NCI-H146 (cell line): ENCODE results near the gene RAB32.
"Not testable (repeated sequence)": the region's sequence is repeated elsewhere in the genome, so short reads cannot be mapped to it uniquely, and the experiment has no call there.

Experiments used
- DNase-seq: peaks from one replicate; lab custom pipeline; 2025; lab: John Stamatoyannopoulos, UW

The RAB32 gene

DNA sequence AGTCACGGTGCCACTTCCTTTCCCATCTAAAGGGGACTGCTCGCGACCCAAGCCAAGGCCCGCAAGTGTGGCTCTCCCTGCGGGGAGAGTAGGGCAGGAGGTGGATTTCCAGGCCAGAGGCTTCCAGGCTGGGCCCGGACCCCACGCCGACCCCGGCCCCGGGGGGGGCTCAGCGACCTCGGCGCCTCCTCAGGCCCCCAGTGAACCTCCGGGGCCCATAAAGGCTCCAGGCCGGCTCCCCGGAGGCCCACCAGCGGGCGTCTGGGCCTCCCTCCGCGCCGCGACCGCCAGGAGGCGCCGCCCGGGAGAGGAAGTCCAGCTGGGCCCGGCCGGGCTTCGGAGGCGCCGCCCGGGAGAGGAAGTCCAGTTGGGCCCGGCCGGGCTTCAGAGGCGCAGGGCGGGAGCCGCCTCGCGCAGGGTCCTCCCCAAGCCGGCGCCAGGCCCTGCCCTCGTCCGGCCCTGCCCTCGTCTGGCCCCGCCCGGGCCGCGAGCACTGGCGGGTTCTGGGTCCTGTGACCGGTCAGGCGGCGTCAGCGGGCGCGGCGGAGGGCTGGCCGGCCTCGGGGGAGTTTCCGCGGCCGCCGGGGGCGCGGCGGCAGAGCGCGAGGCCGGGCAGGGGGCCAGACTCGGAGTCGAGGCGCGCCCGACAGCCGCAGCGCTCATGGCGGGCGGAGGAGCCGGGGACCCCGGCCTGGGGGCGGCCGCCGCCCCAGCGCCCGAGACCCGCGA, at the start of gene RAB32:
Gene RAB32 (plus strand): TSS at position 623 of the 729 bp plus-strand sequence. CDS start 39 bp downstream, at position 662.
- peak; percentile 77 for DNase-seq

DNA sequence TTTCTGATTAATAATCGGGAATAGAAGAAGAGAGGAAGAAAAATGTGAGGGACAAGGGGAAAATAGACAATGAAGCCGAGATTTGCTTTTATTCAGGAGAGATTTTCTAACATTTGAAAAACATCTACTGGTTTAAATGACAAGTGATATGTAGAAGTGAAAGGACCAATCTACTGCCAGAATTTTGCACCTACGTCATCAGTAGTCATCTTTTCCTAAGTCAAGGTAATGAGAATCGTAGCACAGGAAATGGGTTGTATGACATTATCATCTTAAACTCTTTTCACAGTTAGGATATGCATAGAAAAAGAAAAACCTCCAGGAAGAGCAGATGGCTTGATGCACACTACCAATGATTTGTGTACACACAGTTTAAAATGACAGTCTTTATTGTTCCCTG, 45.3 kb upstream of the RAB32 start:
- DNase-seq = no peak

DNA sequence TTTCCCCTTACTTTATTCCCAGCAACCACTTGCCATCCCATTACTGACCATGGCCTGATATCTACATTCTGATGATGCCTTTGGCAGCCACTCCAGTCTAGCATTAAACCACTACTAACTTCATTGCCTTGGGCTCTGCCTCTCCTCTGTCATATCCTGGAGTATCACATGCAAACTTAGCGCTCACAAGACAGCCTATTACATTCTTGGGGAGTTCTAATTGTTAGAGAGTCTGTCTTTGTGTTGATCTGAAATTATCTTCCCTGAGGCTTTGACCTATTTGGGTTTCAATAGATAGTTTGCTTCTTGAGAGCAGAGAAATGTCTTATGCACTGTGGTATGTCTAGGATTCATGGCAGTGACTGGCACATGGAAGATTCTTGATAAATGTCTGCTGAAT, 40.5 kb upstream of the RAB32 start:
- no peak for DNase-seq

DNA sequence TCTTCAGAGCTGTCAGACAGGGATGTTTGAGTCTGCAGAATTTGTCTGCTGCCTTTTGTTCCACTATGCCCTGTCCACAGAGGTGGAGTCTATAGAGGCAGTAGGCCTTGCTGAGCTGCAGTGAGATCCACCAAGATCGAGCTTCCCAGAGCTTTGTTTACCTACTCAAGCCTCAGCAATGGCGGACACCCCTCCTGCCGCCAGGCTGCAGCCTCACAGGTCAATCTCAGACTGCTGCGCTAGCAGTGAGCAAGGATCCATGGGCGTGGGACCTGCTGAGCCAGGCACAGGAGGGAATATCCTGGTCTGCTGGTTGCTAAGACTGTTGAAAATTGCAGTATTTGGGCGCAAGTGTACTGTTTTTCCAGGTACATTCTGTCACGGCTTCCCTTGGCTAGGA, 28.4 kb upstream of the RAB32 start:
- DNase-seq = no peak

DNA sequence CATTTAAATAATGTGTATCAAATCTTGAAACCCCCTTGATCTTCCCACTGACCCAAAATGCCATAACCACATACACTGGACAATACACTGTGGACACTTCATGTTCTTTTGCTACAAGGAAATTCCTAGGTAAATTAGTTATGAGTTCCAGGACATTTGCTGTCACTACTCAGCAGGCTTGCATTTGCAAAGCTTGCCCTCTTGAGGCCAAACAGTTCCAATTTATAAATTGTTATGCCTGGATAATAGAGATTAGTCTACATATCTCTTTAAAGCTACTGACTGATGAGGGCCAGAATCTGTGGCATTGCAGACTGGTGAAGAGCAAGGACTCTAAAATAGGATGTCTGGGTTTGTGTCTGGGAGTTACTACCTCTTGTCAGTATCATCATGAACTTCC, 17.4 kb upstream of the RAB32 start:
- DNase-seq = no peak

DNA sequence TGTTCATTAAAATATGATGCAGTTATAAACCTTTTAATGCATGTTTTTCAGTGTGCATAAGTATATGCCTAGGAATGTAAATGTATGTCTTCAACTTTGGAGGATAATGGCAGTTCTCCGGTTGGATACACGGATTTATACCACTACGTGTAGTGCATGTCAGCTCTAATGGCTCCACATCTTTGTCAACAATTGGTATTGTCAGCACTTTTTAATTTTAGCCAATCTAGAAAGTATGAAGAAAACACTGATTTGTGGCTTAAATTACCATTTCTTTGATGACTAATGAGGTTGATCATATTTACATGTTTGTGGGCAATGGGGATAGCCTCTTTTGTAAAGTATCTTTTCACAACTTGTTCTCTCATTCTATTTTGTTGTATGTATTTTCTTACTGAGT, 10.9 kb upstream of the RAB32 start:
- no peak for DNase-seq

DNA sequence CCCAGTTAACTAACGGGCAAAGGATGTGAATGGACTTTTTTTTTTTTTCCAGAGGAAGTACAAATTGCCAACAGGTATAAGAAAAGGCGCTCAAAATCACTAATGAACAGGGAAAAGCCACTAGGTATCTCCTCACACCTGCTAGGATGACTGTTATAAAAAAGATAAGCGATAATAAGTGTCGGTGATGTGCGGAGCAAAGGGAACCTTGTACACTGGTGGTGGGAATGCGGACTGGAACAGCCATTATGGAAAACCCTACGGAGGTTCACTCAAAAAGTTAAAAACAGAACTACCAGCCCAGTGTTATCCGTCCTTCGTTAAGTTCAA, 787 bp upstream of the RAB32 start:
- DNase-seq = no peak

DNA sequence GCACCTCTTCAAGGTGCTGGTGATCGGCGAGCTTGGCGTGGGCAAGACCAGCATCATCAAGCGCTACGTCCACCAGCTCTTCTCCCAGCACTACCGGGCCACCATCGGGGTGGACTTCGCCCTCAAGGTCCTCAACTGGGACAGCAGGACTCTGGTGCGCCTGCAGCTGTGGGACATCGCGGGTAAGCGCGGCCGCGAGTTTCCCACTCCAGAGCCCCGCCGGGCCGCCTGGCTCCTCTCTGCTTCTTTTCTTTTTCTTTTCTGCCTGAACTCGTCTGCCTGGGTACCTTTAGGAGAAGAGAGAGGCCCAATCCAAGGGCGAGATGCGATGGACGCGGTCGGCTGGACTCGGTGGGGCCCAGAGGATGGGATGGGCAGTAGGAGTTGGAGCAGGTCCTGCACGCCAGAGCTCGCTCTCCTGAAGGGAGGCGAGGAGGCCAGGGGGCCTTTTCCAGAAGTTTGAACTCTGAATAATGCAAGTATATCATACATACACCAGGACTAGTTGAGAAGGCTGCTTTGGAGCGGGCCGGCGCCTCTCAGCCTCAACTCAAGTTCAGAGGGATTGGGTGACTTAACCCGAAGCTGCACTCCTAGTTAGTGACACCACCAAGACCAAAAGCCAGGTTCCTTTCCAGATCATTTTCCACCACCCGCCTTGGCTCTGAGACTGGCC, 445 bp downstream of the RAB32 start:
- peak; percentile 42 for DNase-seq

DNA sequence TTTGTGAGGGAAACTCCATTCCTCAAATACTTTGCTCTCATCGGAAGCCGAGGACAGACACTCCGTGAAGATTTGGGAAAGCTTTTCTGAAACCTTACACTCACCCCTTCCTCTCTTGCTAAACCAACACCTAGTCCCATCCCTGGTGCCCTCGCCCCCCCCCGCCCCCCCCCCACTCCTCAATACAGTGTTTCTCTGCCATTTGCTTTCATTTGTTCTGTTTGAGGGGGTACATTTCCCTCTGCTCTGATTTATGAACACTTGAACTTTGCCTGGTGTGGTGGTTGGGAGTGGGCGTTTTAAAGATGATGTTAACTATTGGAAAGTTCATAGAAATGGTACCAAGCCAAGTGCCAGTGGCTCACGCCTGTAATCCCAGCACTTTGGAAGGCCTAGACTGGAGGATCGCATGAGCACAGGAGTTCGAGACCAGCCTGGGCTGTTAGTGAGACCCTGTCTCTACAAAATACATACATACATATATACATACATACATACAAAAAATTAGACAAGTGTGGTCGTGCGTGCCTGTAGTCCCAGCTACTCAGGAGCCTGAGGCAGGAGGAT, 1.1 kb downstream of the RAB32 start:
- DNase-seq = no peak

DNA sequence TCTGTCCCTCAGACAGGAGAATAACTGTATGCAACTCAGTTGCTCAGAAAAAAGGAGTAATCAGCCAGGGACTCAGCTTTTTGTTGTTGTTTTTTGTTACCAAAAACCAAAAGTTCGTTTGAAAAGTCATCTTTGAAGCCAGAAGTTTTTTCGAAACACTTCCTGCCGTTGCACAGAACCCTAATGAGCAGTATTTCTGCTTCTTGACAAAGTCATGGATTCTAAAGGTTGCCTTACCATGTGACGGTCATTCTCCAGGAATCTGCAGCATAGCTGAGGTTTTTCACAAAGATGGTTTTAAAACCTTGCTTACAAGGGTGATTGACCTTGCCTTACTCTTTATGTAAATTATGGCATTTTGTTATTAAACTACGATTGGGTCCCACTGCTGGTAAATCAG, 1.9 kb downstream of the RAB32 start:
- no peak for DNase-seq

DNA sequence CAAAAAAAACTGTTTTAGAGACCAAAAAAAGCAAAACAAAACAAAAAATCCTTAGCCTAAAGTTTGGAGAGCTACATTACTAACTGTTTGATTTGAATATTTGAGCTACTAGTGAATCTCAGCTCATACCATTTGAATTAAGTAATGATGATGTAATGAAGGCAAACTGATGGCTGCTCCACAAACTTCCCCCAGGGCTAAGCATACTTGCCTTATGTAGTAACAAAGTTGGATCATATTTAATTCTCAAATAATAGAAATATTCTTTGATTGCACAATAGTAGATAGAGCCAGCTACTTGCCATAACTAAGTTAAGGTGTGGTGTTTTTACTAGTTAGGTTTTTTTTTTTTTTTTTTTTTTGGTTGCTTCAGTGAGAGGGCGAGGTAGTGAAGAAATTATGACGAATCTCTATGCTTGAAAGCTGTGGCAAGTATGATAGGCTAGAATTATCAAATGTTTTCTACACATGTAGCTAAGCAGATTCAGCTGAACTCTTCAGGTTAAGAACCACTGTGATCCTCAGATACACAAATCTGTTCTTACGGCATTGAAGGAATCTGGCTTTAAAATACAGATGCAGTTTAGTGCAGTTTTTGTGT, 2.9 kb downstream of the RAB32 start:
- DNase-seq = no peak

DNA sequence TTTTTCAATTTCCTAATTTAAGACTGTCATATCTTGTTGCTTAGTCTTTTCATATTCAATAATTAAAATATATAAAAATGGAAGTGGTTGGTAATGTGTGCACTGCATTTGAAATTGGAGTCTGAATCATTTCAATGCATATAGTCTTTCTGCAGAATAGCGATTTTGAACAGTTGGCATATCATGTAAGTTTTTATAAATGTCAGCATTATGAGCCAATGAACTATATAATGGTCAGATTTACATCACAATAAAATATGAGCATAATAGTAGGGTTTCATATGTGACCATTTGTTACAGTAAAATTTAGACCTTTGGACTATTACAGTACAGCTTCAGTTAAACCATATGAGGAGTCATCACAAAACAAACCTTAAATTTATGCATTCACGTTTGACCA, 4.3 kb downstream of the RAB32 start:
- DNase-seq = no peak

DNA sequence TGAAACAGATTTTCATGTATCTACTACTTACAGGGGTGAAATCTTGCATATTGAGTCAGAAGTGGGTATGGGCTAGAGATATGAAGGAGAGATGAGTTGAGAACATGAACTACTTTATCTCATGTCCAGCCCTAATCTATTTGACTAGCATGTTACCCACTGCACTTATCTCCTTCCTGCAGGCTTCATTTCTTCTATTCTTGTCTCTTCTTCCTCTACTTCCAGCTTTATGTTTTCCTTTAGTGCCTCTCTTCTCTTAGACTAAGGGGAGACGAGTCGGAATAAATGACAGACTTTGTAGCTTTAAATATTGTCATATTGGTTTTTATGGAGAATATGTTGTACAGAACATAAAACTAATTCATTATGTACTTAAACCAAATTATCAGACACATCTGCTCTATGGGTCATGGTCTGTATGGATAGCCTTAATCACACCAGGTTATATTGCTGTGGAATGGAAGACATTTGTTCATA, 5.3 kb downstream of the RAB32 start:
- DNase-seq = no peak

DNA sequence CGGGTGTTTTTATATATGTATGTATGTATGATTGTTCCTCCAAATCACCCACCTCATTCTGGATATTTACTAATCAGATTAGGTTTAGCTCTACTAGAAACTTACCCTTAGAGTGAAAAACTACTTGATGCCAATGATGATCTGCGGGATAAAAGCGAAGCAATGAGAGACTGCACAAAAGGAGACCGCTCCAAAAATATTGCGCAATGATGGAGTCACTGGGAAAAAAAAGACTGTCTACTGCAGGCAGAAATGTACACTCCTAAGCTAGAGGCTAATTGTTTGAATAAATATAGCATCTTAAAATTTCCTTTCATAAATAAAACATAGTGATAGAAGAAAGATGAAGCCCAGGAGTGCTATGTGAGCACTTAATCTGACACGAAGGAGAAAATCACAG, 7.3 kb downstream of the RAB32 start:
- no peak for DNase-seq

DNA sequence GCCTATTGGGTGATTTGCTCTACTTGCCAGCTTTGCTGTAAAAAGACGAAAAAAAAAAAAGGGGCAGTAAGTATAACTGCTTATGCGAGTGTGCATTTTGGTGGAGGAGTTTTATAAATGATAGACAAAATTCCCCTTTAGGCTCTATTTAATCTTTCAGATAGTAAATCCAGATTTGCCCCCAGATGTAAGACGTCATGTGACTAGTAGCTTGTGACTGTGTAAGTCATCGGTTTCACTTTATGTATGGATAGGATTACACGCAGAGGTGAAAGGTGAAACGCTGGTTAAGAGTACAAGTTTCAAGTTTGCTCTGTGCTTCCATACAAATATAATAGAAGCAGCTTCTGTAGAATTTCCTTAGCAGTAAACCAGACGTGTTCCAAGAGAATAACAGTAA, 7.9 kb downstream of the RAB32 start:
- no peak for DNase-seq

DNA sequence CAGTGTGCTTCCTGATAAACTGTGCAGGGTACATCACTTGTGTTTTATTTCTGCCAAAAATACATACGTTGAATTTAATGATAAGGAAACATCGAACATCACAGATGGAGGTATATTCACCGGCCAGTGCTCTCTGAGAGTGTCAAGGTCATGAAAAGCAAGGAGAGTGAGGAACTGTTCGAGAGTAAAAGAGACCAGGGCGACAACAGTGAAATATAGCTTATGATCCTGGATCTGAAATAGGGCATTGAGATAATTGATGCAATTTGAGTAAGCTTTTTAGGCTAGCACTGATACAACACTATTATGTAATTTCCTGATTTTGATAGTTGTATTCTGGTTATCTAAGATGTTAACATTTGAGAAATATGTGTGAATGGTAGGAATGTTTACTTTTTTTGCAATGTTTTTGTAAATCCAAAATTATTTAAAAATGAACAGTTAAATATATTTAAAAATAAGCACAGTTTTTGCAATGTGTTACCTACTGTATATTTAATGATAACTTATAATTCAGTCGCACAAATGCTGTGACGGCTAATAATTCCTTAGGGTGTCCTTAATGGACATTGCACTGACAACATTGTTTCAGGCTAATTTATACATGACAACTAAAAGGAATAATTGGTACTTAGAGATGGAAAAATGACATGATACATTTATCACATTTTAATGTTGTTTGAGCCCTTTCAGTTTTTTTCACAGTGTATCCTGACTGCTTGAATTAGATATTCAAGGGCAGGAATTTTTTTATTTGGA, 9.9 kb downstream of the RAB32 start:
- DNase-seq = no peak

DNA sequence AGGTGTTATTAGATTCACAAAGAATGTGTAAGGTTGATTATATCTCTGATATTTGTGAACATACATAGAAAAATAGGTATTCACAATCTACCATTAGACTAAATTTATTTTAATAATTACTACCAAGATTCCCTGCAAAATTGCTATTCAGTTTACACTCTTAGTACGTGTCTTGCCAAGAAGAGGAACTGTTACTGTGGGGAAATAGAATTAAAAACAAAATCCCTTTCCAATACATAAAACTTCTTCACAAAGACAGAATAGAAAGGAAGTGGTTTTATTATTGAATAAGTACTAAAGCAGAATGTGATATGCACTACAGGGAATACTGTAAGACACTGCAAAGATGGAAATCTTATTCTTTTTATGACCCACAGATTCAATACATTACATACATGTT, 17.0 kb downstream of the RAB32 start:
- DNase-seq = no peak

DNA sequence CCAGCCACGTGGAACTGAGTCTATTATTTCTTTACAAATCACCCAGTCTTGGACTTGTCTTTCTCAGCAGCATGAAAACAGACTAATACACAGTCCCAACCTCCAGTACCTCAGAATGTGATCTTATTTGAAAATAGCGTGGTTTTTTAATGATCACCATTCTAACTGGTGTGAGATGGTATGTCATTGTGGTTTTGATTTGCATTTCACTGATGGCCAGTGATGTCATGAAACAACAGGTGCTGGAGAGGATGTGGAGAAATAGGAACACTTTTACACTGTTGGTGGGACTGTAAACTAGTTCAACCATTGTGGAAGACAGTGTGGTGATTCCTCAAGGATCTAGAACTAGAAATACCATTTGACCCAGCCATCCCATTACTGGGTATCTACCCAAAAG, 23.0 kb downstream of the RAB32 start:
- not testable (repeated sequence) for DNase-seq

DNA sequence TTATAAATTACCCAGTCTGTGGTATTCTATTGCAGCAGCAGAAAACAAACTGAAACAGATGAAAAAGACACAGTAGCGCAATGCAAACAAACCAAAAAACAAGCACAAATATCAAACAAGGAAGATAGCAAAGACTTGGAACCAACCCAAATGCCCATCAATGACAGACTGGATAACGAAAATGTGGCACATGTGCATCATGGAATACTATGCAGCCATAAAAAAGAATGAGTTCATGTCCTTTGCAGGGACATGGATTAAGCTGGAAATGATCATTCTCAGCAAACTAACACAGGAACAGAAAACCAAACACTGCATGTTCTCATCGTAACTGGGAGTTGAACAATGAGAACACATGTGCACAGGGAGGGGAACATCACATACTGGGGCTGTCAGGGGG, 25.0 kb downstream of the RAB32 start:
- DNase-seq = not testable (repeated sequence)

DNA sequence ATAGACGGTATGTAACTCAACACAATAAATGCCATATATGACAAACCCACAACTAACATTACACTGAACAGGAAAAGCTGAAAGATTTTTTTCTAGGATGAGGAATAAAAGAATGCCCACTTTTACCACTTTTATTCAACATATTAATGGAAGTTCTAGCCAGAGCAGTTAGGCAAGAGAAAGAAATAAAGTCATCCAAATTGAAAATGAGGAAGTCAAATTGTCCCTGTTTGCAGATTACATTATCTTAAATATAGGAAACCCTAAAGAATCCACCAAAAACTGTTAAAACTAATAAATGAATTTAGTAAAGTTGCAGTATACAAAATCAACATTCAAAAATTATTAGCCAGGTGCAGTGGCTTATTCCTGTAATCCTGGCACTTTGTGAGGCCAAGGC, 30.6 kb downstream of the RAB32 start:
- DNase-seq = no peak

DNA sequence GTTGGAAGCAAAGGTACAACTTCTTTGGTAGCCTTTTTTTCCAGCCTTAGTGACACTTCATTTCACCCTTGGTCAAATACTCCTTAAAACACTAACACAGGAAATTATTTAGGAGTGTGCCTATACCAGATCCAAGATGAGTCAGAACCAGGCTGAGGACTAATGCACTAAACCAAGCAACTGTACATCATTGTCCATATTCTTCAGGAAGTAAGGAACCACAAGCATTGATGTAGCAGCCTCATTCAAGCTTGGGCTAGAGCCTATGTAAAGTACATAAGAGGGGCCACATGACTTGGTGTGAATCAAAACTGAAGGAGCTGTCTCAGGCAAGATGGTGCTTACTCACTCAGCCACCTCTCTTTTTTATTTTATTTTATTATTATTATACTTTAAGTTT, 34.4 kb downstream of the RAB32 start:
- DNase-seq = no peak

DNA sequence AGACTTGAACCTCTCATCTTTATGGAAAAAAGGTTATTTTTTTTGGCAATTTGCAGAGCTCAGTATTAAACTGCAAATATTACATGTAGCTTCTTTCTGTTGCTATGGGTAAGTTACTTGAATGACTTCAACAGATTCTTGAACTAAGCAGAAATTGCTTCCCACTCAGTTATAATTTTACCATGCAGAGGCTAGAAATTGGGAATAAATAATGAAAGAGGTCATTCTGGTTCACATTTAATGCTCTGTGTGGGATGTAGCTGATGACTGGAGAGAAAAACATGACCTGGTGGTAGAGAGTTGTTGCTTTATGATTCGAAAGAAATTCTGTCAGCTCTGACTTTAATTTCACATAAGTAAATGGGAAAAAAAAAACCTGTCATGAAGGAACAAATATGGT, 38.3 kb downstream of the RAB32 start:
- no peak for DNase-seq
